Measurements from ENCODE around the gene THBS4.

GRCh38 chr5:80037366-80037765, 2.2 kb downstream of the THBS4 start:
- TF ChIP-seq EZH2 (IDR thresholded peaks at IDR 0.05; ENCODE audit: insufficient read depth, poor library complexity, severe bottlenecking) = no peak
- no peak for TF ChIP-seq EZH2phosphoT487 (IDR thresholded peaks at IDR 0.05; ENCODE audit: insufficient read depth, low read depth)
